Measurements from ENCODE around the gene DUSP10.

DUSP10 gene

GRCh38 chr1:221690858-221691257 is 51.0 kb downstream of the DUSP10 start:
- no peak for DNase-seq

- DNase-seq: peak; percentile 47
Measured at GRCh38 chr1:221689138-221689537, 52.8 kb downstream of the DUSP10 start.

- DNase-seq: no peak
Measured at GRCh38 chr1:221688488-221688843, 53.4 kb downstream of the DUSP10 start.

- DNase-seq: no peak
Measured at GRCh38 chr1:221687836-221688487, 53.9 kb downstream of the DUSP10 start.

- no peak for DNase-seq
Measured at GRCh38 chr1:221683681-221684080, 58.2 kb downstream of the DUSP10 start.

- DNase-seq: no peak
Measured at GRCh38 chr1:221680085-221680484, 61.8 kb downstream of the DUSP10 start.

GRCh38 chr1:221678014-221678413 is 63.9 kb downstream of the DUSP10 start:
- DNase-seq: no peak

- no peak for DNase-seq
Measured at GRCh38 chr1:221675880-221676800, 65.7 kb downstream of the DUSP10 start.

GRCh38 chr1:221672965-221673364 is 68.9 kb downstream of the DUSP10 start:
- no peak for DNase-seq

GRCh38 chr1:221672239-221672645 is 69.6 kb downstream of the DUSP10 start:
- DNase-seq: no peak

- no peak for DNase-seq
Measured at GRCh38 chr1:221670081-221670480, 71.8 kb downstream of the DUSP10 start.

GRCh38 chr1:221669441-221669840 is 72.4 kb downstream of the DUSP10 start:
- no peak for DNase-seq

GRCh38 chr1:221667504-221667903 is 74.4 kb downstream of the DUSP10 start:
- DNase-seq: peak; percentile 71

- DNase-seq: no peak
Measured at GRCh38 chr1:221664253-221664652, 77.6 kb downstream of the DUSP10 start.

GRCh38 chr1:221663321-221663720 is 78.6 kb downstream of the DUSP10 start:
- no peak for DNase-seq

- DNase-seq: no peak
Measured at GRCh38 chr1:221655766-221656305, 86.1 kb downstream of the DUSP10 start.

Measured in inflammatory macrophage treated with lipopolysaccharide for 4 hours (primary cell).